ENCODE data around the gene SUN1. TPM values are rescaled to one million over a fixed set of nuclear protein-coding genes. Genes with fewer than 3 reads are reported as not detected.
A peak's percentile ranks its signal among the peaks of the same experiment; 100 is the strongest.
"Not testable (repeated sequence)": the region's sequence is repeated elsewhere in the genome, so short reads cannot be mapped to it uniquely, and the experiment has no call there.

Gene SUN1
- total RNA-seq, 1 donor: 118 TPM

GRCh38 chr7:831596-832166 lies 595 bp upstream of the SUN1 start:
- DNase-seq (ENCODE audit: low read depth in 2 of 3, low spot score in 2 of 3): peak in 2 of 3 donors; percentile 82 to 85

GRCh38 chr7:832968-833424 lies 720 bp downstream of the SUN1 start:
- no peak for DNase-seq (ENCODE audit: low read depth in 2 of 3, low spot score in 2 of 3)

GRCh38 chr7:833601-834258 lies 1.5 kb downstream of the SUN1 start:
- no peak for DNase-seq (ENCODE audit: low read depth in 2 of 3, low spot score in 2 of 3)

GRCh38 chr7:834277-834676 lies 2.0 kb downstream of the SUN1 start:
- DNase-seq (ENCODE audit: low read depth in 2 of 3, low spot score in 2 of 3): no peak

GRCh38 chr7:835021-835420 lies 2.7 kb downstream of the SUN1 start:
- no peak for DNase-seq (ENCODE audit: low read depth in 2 of 3, low spot score in 2 of 3)

GRCh38 chr7:835485-836401 lies 3.5 kb downstream of the SUN1 start:
- DNase-seq (ENCODE audit: low read depth in 2 of 3, low spot score in 2 of 3): no peak

GRCh38 chr7:836429-836828 lies 4.2 kb downstream of the SUN1 start:
- no peak for DNase-seq (ENCODE audit: low read depth in 2 of 3, low spot score in 2 of 3)

- no peak for DNase-seq (ENCODE audit: low read depth in 2 of 3, low spot score in 2 of 3)
Observed at GRCh38 chr7:837001-837400, 4.7 kb downstream of the SUN1 start.

GRCh38 chr7:840001-840600 lies 7.8 kb downstream of the SUN1 start:
- DNase-seq (ENCODE audit: low read depth in 2 of 3, low spot score in 2 of 3): no peak

GRCh38 chr7:841943-842342 lies 9.7 kb downstream of the SUN1 start:
- no peak for DNase-seq (ENCODE audit: low read depth in 2 of 3, low spot score in 2 of 3)

GRCh38 chr7:842431-843031 lies 10.3 kb downstream of the SUN1 start:
- DNase-seq (ENCODE audit: low read depth in 2 of 3, low spot score in 2 of 3): no peak

GRCh38 chr7:843230-843629 lies 11.0 kb downstream of the SUN1 start:
- DNase-seq (ENCODE audit: low read depth in 2 of 3, low spot score in 2 of 3): no peak

GRCh38 chr7:844043-844442 lies 11.8 kb downstream of the SUN1 start:
- no peak for DNase-seq (ENCODE audit: low read depth in 2 of 3, low spot score in 2 of 3)

- no peak for DNase-seq (ENCODE audit: low read depth in 2 of 3, low spot score in 2 of 3)
Observed at GRCh38 chr7:844514-844913, 12.2 kb downstream of the SUN1 start.

GRCh38 chr7:845091-845490 lies 12.8 kb downstream of the SUN1 start:
- DNase-seq (ENCODE audit: low read depth in 2 of 3, low spot score in 2 of 3): no peak

- DNase-seq (ENCODE audit: low read depth in 2 of 3, low spot score in 2 of 3): no peak
Observed at GRCh38 chr7:845731-846130, 13.5 kb downstream of the SUN1 start.

GRCh38 chr7:846958-847650 lies 14.8 kb downstream of the SUN1 start:
- DNase-seq (ENCODE audit: low read depth in 2 of 3, low spot score in 2 of 3): not testable (repeated sequence)

- DNase-seq (ENCODE audit: low read depth in 2 of 3, low spot score in 2 of 3): not testable (repeated sequence)
Observed at GRCh38 chr7:847728-848127, 15.5 kb downstream of the SUN1 start.

GRCh38 chr7:849145-849544 lies 16.9 kb downstream of the SUN1 start:
- DNase-seq (ENCODE audit: low read depth in 2 of 3, low spot score in 2 of 3): no peak

GRCh38 chr7:849781-850180 lies 17.5 kb downstream of the SUN1 start:
- no peak for DNase-seq (ENCODE audit: low read depth in 2 of 3, low spot score in 2 of 3)

Measured in hematopoietic multipotent progenitor cell (in vitro differentiated cells).